Activated naive CD4-positive, alpha-beta T cell treated with anti-CD3 and anti-CD28 coated beads, Interleukin-2, amount 10 ng/mL, durations not matched to agents 7 days and 5 days (primary cell): Measurements from ENCODE around the gene ACSM3.

ENCODE experiments used
- CTCF ChIA-PET: fragments of 350-600 bp; sonication (Branson Sonifier 250); formaldehyde crosslinking; loops from one replicate; lab custom pipeline; 2021; ENCODE audit warnings: antibody characterized with exemption; lab: Charles Lee
- DNase-seq: peaks from one replicate; pipeline ENCODE4 v3.0.0-alpha.2; 2020
- H3K27ac Mint-ChIP-seq: one replicate; pipeline ENCODE4 v1.8.0; 2021; ENCODE audit warnings: mild to moderate bottlenecking, moderate library complexity, mixed read lengths
- H3K27me3 Mint-ChIP-seq: one replicate; pipeline ENCODE4 v1.8.0; 2021; ENCODE audit warnings: mild to moderate bottlenecking, mixed read lengths
- H3K36me3 Mint-ChIP-seq: one replicate; pipeline ENCODE4 v1.8.0; 2021; ENCODE audit warnings: mixed read lengths
- H3K4me1 Mint-ChIP-seq: one replicate; pipeline ENCODE4 v1.8.0; 2021; ENCODE audit warnings: mixed read lengths
- H3K4me3 Mint-ChIP-seq: one replicate; pipeline ENCODE4 v1.8.0; 2021; ENCODE audit warnings: mild to moderate bottlenecking, moderate library complexity, mixed read lengths
- H3K9me3 Mint-ChIP-seq: one replicate; pipeline ENCODE4 v1.8.0; 2021; ENCODE audit warnings: mixed read lengths

Gene ACSM3

DNA sequence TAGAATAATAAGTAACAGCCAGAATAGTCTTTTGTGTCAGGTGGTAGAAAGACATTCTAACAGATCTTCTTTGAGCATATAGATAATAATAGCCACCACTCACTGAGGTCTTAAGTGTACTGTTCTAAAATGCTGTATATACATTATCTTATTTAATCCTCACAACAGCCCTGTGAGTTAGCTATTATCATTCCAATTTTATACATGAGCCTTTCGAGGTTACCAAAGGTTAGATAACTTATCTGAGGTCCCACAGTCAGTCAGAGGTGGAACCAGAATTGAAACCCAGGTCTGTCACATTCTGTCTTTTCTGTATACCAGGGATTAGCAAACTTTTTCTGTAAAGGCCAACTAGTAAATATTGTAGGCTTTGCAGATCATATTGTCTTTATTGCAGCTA lies 65.7 kb downstream of the ACSM3 start:
- no peak for DNase-seq
- H3K36me3 Mint-ChIP-seq, result peaks cover 17% of the 10 kb centered on the region
- H3K27me3 Mint-ChIP-seq, result no peaks in the 10 kb centered on the region
- no peaks in the 10 kb centered on the region for H3K4me1 Mint-ChIP-seq
- H3K4me3 Mint-ChIP-seq, result no peak overlapping the region
- H3K9me3 Mint-ChIP-seq, result no peaks in the 10 kb centered on the region
- no peak overlapping the region for H3K27ac Mint-ChIP-seq
- CTCF ChIA-PET, result no interaction called here

DNA sequence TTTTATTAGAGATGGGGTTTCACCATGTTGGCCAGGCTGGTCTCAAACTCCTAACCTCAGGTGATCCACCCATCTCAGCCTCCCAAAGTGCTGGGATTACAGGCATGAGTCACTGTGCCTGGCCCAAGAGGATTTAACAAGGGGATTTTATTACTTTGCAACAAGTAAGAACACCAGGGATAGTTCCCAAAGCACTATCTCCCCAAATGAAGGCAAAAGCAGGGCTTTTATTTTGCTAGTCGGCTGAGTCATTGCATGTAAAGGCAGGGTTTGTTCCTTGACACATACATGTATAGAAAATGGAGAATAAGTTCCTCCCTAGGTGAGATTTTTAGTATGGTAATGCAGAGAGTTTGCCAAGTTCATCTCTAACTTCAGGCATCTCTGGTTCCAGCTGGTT lies 66.6 kb downstream of the ACSM3 start:
- CTCF ChIA-PET, result no interaction called here
- H3K36me3 Mint-ChIP-seq, result peaks cover 22% of the 10 kb centered on the region
- H3K4me1 Mint-ChIP-seq, result no peaks in the 10 kb centered on the region

DNA sequence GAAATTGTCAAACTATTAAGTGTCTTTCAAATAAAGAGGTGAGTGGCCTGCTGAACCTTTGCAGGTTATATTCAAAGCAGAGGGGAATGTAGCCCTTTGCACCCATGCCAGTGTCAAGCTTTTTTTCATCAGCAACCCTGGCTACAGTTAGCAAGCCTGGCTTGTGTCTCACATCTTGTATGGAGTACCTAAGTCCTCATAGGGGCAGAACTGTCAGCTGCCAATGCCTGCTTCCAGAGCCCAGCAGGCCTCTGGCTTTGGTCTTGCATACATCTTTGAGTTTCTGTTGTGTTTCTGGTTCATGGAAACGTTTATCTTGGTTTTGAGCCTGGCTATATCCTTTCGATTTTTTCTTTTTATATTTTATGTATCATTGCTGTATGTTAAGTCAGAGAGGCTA lies 69.3 kb downstream of the ACSM3 start:
- Mint-ChIP-seq H3K27ac (no peak overlapping the region), H3K4me1 (no peaks in the 10 kb centered on the region), H3K4me3 (no peak overlapping the region), H3K9me3 (peaks cover 9% of the 10 kb centered on the region), H3K27me3 (no peaks in the 10 kb centered on the region), H3K36me3 (peaks cover 42% of the 10 kb centered on the region)
- no peak for DNase-seq
- CTCF ChIA-PET, result interaction anchor here (1.4 kb wide), 1 partner anchor 26 kb away, joined by 5 read pairs; the partner anchor contains the start of genes ERI2 and REXO5

More for the DNA sequence above, 66.6 kb downstream of the ACSM3 start:
- no peaks in the 10 kb centered on the region for H3K27me3 Mint-ChIP-seq
- no peak overlapping the region for H3K4me3 Mint-ChIP-seq
- no peak overlapping the region for H3K27ac Mint-ChIP-seq
- H3K9me3 Mint-ChIP-seq, result no peaks in the 10 kb centered on the region
- DNase-seq, result no peak

DNA sequence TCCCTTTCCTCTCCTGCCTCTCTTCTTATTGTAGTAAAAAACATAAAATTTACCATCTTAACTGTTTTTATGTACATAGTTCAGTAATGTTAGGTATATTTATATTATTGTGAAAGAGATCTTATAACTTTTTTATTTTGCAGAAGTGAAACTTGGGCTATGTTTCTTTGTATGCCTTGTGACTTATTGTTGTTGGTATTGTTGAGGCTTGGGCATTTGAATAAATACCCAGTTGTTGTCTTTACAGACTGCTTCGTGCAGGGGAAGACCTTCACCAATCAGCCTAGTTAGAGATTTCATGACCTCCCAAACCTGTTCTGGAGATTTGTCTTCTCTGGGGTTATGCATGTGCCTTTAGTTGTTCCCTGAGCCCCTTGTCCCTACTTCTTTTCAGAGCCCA lies 74.4 kb downstream of the ACSM3 start:
- no peaks in the 10 kb centered on the region for H3K27me3 Mint-ChIP-seq
- no peak overlapping the region for H3K4me3 Mint-ChIP-seq
- peaks cover 4% of the 10 kb centered on the region for H3K4me1 Mint-ChIP-seq
- peaks cover 9% of the 10 kb centered on the region for H3K9me3 Mint-ChIP-seq
- H3K36me3 Mint-ChIP-seq, result peaks cover 60% of the 10 kb centered on the region
- CTCF ChIA-PET, result no interaction called here
- no peak for DNase-seq
- no peak overlapping the region for H3K27ac Mint-ChIP-seq

DNA sequence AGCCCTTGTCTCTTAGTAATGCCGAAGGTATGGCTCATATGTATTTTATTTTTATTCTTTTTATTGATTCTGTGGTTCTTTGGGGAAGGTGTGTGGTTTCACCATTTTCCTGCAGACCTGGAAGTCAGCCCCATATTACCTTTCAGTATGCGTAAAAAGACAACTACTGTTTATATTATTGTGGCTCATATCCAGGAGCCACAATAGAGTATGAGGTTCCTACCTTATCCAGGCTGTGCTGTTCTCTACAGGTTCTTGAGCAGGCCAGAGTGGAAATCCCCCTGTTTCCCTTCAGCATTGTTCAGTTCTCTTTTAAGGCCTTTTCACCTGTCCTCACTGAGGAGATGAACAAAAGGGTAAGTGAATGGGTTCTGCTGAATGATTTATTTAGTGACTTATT lies 75.7 kb downstream of the ACSM3 start:
- no peak overlapping the region for H3K4me3 Mint-ChIP-seq
- H3K9me3 Mint-ChIP-seq, result peaks cover 9% of the 10 kb centered on the region
- H3K36me3 Mint-ChIP-seq, result peaks cover 55% of the 10 kb centered on the region
- no peak overlapping the region for H3K27ac Mint-ChIP-seq
- no peaks in the 10 kb centered on the region for H3K27me3 Mint-ChIP-seq
- peaks cover 17% of the 10 kb centered on the region for H3K4me1 Mint-ChIP-seq
- no peak for DNase-seq
- CTCF ChIA-PET, result no interaction called here

DNA sequence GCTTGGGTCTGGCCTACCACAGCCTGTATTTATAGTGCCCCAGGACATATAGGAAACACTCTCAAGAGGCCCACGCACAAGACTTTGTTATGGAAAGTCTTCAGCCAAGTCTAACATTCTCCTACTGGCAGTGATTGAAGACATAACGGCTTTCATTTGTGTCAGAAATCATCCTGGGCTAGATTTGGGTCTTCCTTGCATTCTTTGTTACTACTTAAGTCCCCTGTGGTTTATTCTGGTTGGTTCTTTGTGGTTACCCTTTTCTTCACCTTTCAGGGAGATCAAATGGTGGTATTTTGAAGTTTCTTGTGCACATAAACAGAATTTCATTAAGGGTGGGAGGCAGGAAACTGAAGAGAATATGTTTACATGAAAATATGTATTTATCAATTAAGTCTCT lies 80.2 kb downstream of the ACSM3 start:
- DNase-seq, result no peak
- CTCF ChIA-PET, result interaction anchor here (1.1 to 3.0 kb wide), 4 partner anchors 31 to 240 kb away, joined by 5 to 14 read pairs (median 6); partner anchors contain the start of genes ERI2 and REXO5
- Mint-ChIP-seq H3K4me3 (peak overlapping the region; percentile 5), H3K9me3 (no peaks in the 10 kb centered on the region), H3K27ac (peak overlapping the region; percentile 76), H3K4me1 (peaks cover 30% of the 10 kb centered on the region), H3K36me3 (peaks cover 26% of the 10 kb centered on the region), H3K27me3 (no peaks in the 10 kb centered on the region)

DNA sequence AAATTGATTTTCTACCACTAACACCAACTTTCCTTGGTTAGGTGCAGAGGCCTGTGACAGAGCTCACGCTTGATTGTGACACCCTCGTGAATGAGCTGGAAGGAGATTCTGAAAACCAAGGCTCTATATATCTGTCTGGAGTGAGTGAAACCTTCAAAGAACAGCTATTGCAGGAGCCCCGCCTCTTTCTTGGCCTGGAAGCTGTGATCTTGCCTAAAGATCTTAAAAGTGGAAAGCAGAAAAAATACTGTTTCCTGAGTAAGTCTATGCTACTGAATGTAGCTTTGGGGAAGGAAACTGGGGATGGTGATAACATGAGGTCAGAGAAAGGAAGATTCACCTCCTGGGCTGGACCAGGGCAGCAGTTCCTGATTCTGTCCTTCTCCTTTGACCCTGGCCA lies 80.8 kb downstream of the ACSM3 start:
- H3K4me3 Mint-ChIP-seq, result no peak overlapping the region
- H3K9me3 Mint-ChIP-seq, result no peaks in the 10 kb centered on the region
- H3K4me1 Mint-ChIP-seq, result peaks cover 28% of the 10 kb centered on the region
- no peaks in the 10 kb centered on the region for H3K27me3 Mint-ChIP-seq
- peak; percentile 55 for DNase-seq
- peak overlapping the region; percentile 76 for H3K27ac Mint-ChIP-seq
- H3K36me3 Mint-ChIP-seq, result peaks cover 24% of the 10 kb centered on the region
- CTCF ChIA-PET, result interaction anchor here (1.1 to 3.0 kb wide), 4 partner anchors 31 to 239 kb away, joined by 5 to 14 read pairs (median 6); partner anchors contain the start of genes ERI2 and REXO5

DNA sequence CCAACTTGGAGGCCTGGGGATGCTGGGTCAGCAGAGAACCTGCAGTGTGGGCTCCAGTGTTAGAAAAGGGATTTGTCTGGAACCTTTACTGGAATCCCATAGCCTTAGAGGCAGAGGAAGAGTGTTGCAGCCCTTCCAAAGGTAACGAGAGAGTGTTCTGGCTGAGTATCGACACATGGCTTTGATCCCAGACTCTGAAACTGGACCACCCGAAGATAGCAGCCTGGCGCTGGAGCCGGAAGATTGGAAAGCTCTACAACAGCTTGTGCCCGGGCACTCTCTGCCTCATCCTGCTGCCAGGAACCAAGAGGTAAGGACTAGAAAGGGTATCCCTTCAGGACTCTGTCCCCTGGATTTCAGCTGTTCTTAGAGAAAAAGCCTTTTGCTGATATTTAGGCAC lies 82.2 kb downstream of the ACSM3 start:
- CTCF ChIA-PET, result interaction anchor here (0.7 to 3.0 kb wide), 3 partner anchors 29 to 238 kb away, joined by 3 to 14 read pairs (median 8); no protein-coding TSS in a partner anchor
- H3K4me3 Mint-ChIP-seq, result no peak overlapping the region
- H3K27me3 Mint-ChIP-seq, result no peaks in the 10 kb centered on the region
- H3K4me1 Mint-ChIP-seq, result peaks cover 39% of the 10 kb centered on the region
- no peak for DNase-seq
- no peaks in the 10 kb centered on the region for H3K9me3 Mint-ChIP-seq
- H3K36me3 Mint-ChIP-seq, result peaks cover 23% of the 10 kb centered on the region
- H3K27ac Mint-ChIP-seq, result no peak overlapping the region

DNA sequence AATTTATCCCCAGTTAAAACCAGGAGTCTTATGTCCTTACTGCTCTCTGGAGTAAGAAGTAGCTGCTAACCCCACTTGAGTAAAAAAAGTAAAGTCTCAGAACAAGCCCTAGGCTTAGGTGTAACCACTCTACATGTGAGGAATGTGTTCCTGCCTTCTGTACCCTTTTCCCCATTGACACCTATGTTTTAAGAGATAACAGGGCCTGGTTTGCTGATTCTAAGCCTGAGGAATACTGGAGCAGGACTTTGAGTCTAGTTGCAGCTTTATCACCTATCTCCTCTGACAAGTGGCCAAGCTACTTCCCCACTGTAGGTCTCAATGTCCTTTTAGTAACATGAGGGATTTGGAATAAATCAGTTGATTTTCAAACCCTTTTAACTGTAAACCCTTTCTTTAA lies 82.7 kb downstream of the ACSM3 start:
- Mint-ChIP-seq H3K9me3 (no peaks in the 10 kb centered on the region), H3K27me3 (no peaks in the 10 kb centered on the region), H3K36me3 (peaks cover 23% of the 10 kb centered on the region), H3K27ac (no peak overlapping the region), H3K4me1 (peaks cover 40% of the 10 kb centered on the region), H3K4me3 (no peak overlapping the region)
- no peak for DNase-seq
- CTCF ChIA-PET, result interaction anchor here (1.1 to 1.4 kb wide), 2 partner anchors 39 to 224 kb away, joined by 3 to 4 read pairs; partner anchors contain the start of gene REXO5
